Kidney (tissue), 14 donors: ENCODE measurements around the gene PRDM16. TPM values are rescaled to one million over a fixed set of nuclear protein-coding genes. Genes with fewer than 3 reads are reported as not detected.

Source experiments
- DNase-seq, 5 donors: peaks; one replicate each; pipeline ENCODE4 v3.0.0-alpha.2; 2013 to 2020
- FAIRE-seq: peaks from 2 replicates; lab custom pipeline; 2012; peaks lifted over from hg19 to GRCh38; lab: Jason Lieb, UNC
- H3K27ac ChIP-seq, 2 donors: one replicate each; pipeline ENCODE4 v1.7.0; 2013; ENCODE audit warnings: low read depth in 2 of 2, low read length in 2 of 2, inconsistent platforms in 1 of 2
- H3K27me3 ChIP-seq: one replicate; pipeline ENCODE4 v1.7.1; 2013; ENCODE audit warnings: low read length, inconsistent platforms; ENCODE audit not compliant: control insufficient read depth, insufficient read depth
- H3K36me3 ChIP-seq, 3 donors: one replicate each; pipeline versions ENCODE4 v1.7.0 to v1.7.1; 2013; ENCODE audit warnings: low read length in 3 of 3, control low read depth in 1 of 3, inconsistent platforms in 1 of 3; ENCODE audit not compliant: insufficient read depth in 3 of 3, control insufficient read depth in 2 of 3
- H3K4me1 ChIP-seq, 3 donors: one replicate each; pipeline versions ENCODE4 v1.7.0 to v1.7.1; 2013; ENCODE audit warnings: low read length in 3 of 3, inconsistent platforms in 1 of 3, low read depth in 1 of 3; ENCODE audit not compliant: control insufficient read depth in 2 of 3, insufficient read depth in 2 of 3
- H3K4me3 ChIP-seq, 3 donors: one replicate each; pipeline versions ENCODE4 v1.7.0 to v1.8.1; 2013; ENCODE audit warnings: low read length in 3 of 3, control low read depth in 1 of 3, inconsistent platforms in 1 of 3
- H3K9ac ChIP-seq, 3 donors: one replicate each; pipeline versions ENCODE4 v1.7.0 to v1.7.1; 2013; ENCODE audit warnings: low read length in 3 of 3, control low read depth in 1 of 3, inconsistent platforms in 1 of 3
- H3K9me3 ChIP-seq, 3 donors: one replicate each; pipeline versions ENCODE4 v1.7.0 to v1.7.1; 2013; ENCODE audit warnings: low read length in 3 of 3, control low read depth in 1 of 3, inconsistent platforms in 1 of 3; ENCODE audit not compliant: control insufficient read depth in 2 of 3, insufficient read depth in 1 of 3
- intact Hi-C: fragments of 100-400 bp; cut with DNase I; formaldehyde crosslinking; loops from one replicate; pipeline ENCODE4 v1.11.1; 2022
- polyA plus RNA-seq: library from polyadenylated mRNA; stranded (reverse); fragments of 350-450 nt; fragmentation: Illumina TruSeq; extraction: RNeasy Lipid Tissue Mini Kit (QIAGEN cat#74804); gene quantifications from one replicate; pipeline ENCODE4 v1.2.3, GENCODE V29; 2014; ENCODE audit warnings: low read depth, low replicate concordance; ENCODE audit not compliant: insufficient read depth
- total RNA-seq: library from RNA; stranded (reverse); fragmentation: NEBNext Ultra II Directional; extraction: Animal tissue kit (Norgen Biotek cat#: 25700); gene quantifications from one replicate; pipeline ENCODE4 v1.2.1, GENCODE V29; 2021
- TF ChIP-seq, protein P1 (sequence below): IDR thresholded peaks from 3 replicates; pipeline ENCODE4 v1.5.1; 2012; ENCODE audit warnings: mild to moderate bottlenecking, moderate library complexity, borderline replicate concordance; ENCODE audit not compliant: insufficient read depth; ENCODE audit errors: extremely low read depth
- donor health status: control.
- donor health status: control.
- donor health status: control.
- donor health status: control.
- donor health status: control.
- donor health status: DM: yes; HTN: yes; CAD: no.
- donor health status: Normal renal cell carcinoma (clear cell type).

The PRDM16 gene
- total and polyA plus RNA-seq, 2 donors from 2014 or later: 3.0 to 21.9 TPM

DNA sequence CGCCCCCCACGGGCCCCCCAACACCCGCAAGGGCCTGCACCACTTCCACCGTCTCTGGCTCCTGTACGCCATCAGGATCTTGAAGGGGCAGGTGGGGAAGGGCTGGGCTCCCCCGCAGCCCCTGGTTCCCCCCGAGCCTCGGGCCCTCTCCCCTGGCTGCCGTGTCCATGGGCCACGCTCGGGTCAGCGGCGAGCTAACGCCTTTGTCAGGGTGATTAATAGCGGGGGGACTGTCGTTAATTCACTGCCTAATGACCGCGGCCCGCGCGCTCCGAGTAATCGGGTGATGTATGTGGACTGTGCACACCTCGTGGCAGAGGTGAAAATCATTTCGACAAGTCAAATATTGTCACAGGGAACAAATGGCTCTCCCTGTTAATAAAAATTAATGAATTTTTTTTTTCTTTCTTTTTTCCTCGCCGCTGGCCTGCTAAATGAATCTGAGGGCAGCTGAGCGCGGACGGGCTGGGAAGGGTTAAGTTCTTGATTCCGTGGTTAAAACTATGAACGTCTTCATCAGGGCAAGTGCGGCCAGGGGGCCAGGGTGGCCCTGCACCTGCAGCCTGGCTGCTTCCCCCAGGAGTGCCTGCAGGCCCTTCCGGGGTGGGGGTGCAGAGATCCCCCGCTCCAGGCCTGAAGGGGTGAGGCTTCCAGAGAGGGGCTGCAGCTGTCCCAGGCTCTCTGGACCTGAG, 100.8 kb downstream of the PRDM16 start:
- H3K4me1 ChIP-seq: peaks cover 0 to 51% (median 40%) of the 10 kb centered on the region in 3 donors
- peak overlapping the region; percentile 86 to 87 for H3K27ac ChIP-seq
- DNase-seq (peak in 2 of 5 donors; percentile 39 to 45), FAIRE-seq (no peak)
- TF ChIP-seq, protein P1, sequence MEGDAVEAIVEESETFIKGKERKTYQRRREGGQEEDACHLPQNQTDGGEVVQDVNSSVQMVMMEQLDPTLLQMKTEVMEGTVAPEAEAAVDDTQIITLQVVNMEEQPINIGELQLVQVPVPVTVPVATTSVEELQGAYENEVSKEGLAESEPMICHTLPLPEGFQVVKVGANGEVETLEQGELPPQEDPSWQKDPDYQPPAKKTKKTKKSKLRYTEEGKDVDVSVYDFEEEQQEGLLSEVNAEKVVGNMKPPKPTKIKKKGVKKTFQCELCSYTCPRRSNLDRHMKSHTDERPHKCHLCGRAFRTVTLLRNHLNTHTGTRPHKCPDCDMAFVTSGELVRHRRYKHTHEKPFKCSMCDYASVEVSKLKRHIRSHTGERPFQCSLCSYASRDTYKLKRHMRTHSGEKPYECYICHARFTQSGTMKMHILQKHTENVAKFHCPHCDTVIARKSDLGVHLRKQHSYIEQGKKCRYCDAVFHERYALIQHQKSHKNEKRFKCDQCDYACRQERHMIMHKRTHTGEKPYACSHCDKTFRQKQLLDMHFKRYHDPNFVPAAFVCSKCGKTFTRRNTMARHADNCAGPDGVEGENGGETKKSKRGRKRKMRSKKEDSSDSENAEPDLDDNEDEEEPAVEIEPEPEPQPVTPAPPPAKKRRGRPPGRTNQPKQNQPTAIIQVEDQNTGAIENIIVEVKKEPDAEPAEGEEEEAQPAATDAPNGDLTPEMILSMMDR: no peak
- no peaks in the 10 kb centered on the region for H3K36me3 ChIP-seq
- intact Hi-C loops: no loop called here
- H3K27me3 ChIP-seq: no peaks in the 10 kb centered on the region
- no peaks in the 10 kb centered on the region for H3K9me3 ChIP-seq
- H3K4me3 ChIP-seq: no peak overlapping the region
- H3K9ac ChIP-seq: peak overlapping the region in 2 of 3 donors; percentile 55 to 58

DNA sequence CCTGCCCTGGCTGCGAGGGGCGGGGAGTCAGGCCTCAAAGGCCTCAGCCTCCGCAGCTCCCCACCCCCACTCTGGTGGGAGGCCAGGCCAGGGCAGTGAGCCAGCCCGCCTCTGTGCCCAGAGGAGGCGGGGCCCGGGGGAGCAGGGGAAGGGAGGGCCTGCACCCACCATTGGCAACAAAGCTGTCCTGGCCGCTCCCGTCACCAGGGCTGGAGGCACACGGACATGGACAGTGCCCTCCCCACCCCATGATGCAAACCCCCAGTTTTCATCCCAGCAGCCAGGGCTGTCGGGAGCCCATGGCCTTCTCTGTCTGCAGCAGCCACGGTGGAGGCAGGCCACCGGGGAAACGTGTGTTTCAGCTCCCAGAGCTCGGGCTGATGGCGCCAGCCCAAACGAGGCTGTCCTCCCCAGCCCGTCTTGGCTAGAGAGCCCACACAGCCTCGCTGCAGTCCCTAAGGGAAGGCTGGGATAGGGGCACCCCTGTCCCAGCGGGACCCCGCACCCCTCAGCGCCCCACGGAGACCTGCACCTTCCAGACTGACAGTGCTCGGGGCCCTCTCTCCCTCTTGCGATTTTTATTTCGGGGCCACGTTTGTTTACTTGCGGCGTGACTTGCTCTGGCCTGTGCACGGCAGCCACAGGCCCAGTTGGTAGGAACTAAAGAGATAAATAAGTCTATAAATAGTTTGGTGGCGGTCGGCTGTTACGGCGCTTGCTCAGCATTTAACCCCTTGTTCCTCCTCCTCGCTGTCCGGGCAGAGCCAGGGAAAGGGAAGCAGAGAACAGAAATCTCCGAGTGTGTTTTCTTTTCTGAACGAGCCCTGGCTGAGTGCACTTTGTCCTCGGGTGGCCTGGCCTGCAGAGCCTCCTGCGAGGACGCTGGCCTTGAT, 101.8 kb downstream of the PRDM16 start:
- Histone ChIP-seq H3K4me1 (peaks cover 0 to 57% (median 47%) of the 10 kb centered on the region in 3 donors), H3K4me3 (peak overlapping the region in 2 of 3 donors; percentile 23 to 52)

DNA sequence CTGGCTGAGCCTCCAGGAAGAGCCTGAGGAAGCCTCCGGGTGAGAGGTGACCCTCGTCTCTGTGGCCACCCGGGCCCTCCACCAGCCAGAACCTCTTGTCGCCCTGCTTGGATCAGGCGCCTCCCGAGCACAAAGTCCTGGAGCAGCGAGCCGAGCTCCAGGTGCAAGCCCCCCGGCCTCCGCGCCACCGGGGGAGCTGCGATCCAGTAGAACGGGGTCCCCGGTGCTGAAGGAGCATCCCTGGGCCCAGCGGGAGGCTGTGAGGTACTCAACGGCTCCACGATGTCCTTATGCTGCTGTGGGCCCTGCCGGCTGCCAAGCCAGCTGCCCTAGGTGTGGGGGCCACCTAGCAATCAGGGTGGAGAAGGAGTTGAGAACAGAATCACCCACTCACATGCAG, 102.8 kb downstream of the PRDM16 start:
- intact Hi-C loops: no loop called here
- H3K4me3 ChIP-seq: no peak overlapping the region
- H3K27ac ChIP-seq: peak overlapping the region; percentile 86 to 87
- TF ChIP-seq, protein P1: no peak
- H3K27me3 ChIP-seq: no peaks in the 10 kb centered on the region
- H3K9me3 ChIP-seq: no peaks in the 10 kb centered on the region
- DNase-seq (no peak), FAIRE-seq (no peak)
- peak overlapping the region in 1 of 3 donors; percentile 61 for H3K9ac ChIP-seq
- H3K4me1 ChIP-seq: peaks cover 0 to 57% (median 47%) of the 10 kb centered on the region in 3 donors
- H3K36me3 ChIP-seq: no peaks in the 10 kb centered on the region

More for the DNA sequence above, 101.8 kb downstream of the PRDM16 start:
- Histone ChIP-seq H3K9ac (peak overlapping the region in 1 of 3 donors; percentile 61), H3K36me3 (no peaks in the 10 kb centered on the region), H3K9me3 (no peaks in the 10 kb centered on the region), H3K27ac (peak overlapping the region; percentile 86 to 87), H3K27me3 (no peaks in the 10 kb centered on the region)
- no peak for FAIRE-seq
- TF ChIP-seq, protein P1: no peak
- peak; percentile 78 to 92 (median 87) for DNase-seq
- intact Hi-C loops: no loop called here
